Tibial nerve (tissue), 4 donors: ENCODE data around the gene KRTAP5-1. TPM values are rescaled to one million over a fixed set of nuclear protein-coding genes. Genes with fewer than 3 reads are reported as not detected.

ENCODE experiments used
- DNase-seq, 2 donors: peaks; one replicate each; pipeline ENCODE4 v3.0.0-alpha.2; 2019; ENCODE audit warnings: low spot score in 2 of 2
- H3K27ac ChIP-seq, 4 donors: fragments of 200-600 bp; sonication (generic) in 3 of 4; one replicate each; pipeline ENCODE4 v1.5.1; 2017 to 2019; ENCODE audit warnings: mild to moderate bottlenecking in 1 of 4
- H3K27me3 ChIP-seq, 2 donors: fragments of 200-600 bp; sonication (generic) in 1 of 2; one replicate each; pipeline versions ENCODE4 v1.5.1 to v1.6.0; 2017 to 2019
- H3K36me3 ChIP-seq, 3 donors: fragments of 200-600 bp; sonication (generic); one replicate each; pipeline ENCODE4 v1.5.1; 2018 to 2019
- H3K4me1 ChIP-seq, 4 donors: fragments of 200-600 bp; sonication (generic) in 3 of 4; one replicate each; pipeline ENCODE4 v1.5.1; 2017 to 2019
- H3K4me3 ChIP-seq, 4 donors: fragments of 200-600 bp; sonication (generic) in 3 of 4; one replicate each; pipeline ENCODE4 v1.5.1; 2017 to 2019; ENCODE audit warnings: mild to moderate bottlenecking in 1 of 4, moderate library complexity in 1 of 4
- H3K9me3 ChIP-seq, 4 donors: fragments of 200-600 bp; sonication (generic) in 3 of 4; one replicate each; pipeline ENCODE4 v1.5.1; 2017 to 2019
- CTCF ChIP-seq, 5 experiments: fragments of 200-600 bp in 3 of 5; fragments of 450-650 bp in 2 of 5; sonication (generic) in 3 of 5; IDR thresholded peaks; one replicate each; pipeline ENCODE4 v1.5.1; 2016 to 2019; ENCODE audit warnings: antibody characterized with exemption in 5 of 5, mild to moderate bottlenecking in 3 of 5, moderate library complexity in 2 of 5
- EP300 ChIP-seq, 2 donors: sonication (generic); formaldehyde crosslinking; IDR thresholded peaks; one replicate each; pipeline ENCODE4 v1.6.1; 2017; ENCODE audit warnings: antibody characterized with exemption in 2 of 2, mild to moderate bottlenecking in 1 of 2
- POLR2A ChIP-seq, 2 donors: fragments of 450-650 bp; IDR thresholded peaks; one replicate each; pipeline ENCODE4 v1.6.1; 2017; ENCODE audit warnings: antibody characterized with exemption in 2 of 2, mild to moderate bottlenecking in 2 of 2, moderate library complexity in 2 of 2
- WGBS, 2 donors: methylation state at CpG; one replicate each; pipeline ENCODE4 v1.1.5; 2018; 5-methylcytosine and 5-hydroxymethylcytosine counted together
- total RNA-seq, 4 donors: library from RNA; depleted of rRNA; stranded (reverse); fragments of >200 nt; gene quantifications; one replicate each; pipeline ENCODE4 v1.1.0, GENCODE V29; 2016

The KRTAP5-1 gene
- total RNA-seq, 4 donors from 2014 or later = not detected

GRCh38 chr11:1570001-1570453 is 15.1 kb downstream of the KRTAP5-1 start:
- peaks cover 0 to 21% of the 10 kb centered on the region in 2 donors for H3K27me3 ChIP-seq
- H3K27ac ChIP-seq = peak overlapping the region; percentile 80 to 99 (median 90)
- H3K36me3 ChIP-seq = peaks cover 0 to 8% (median 0%) of the 10 kb centered on the region in 3 donors
- peaks cover 0 to 89% (median 23%) of the 10 kb centered on the region in 4 donors for H3K4me1 ChIP-seq
- H3K4me3 ChIP-seq = no peak overlapping the region
- H3K9me3 ChIP-seq = no peaks in the 10 kb centered on the region
- TF ChIP-seq CTCF (IDR thresholded peaks at IDR 0.05) = no peak
- no peak for TF ChIP-seq POLR2A (IDR thresholded peaks at IDR 0.05)
- DNase-seq = no peak
- 63 to 67% methylated on average over 9 of the region's 11 CpGs for WGBS, 2 donors

GRCh38 chr11:1569251-1569780 is 15.8 kb downstream of the KRTAP5-1 start:
- WGBS, 2 donors = 59 to 65% methylated on average over 11 to 14 of the region's 14 CpGs
- peak overlapping the region in 3 of 4 donors; percentile 80 to 99 (median 93) for H3K27ac ChIP-seq
- H3K4me1 ChIP-seq = peaks cover 0 to 89% (median 25%) of the 10 kb centered on the region in 4 donors

GRCh38 chr11:1568441-1568911 is 16.6 kb downstream of the KRTAP5-1 start:
- Histone ChIP-seq H3K9me3 (no peaks in the 10 kb centered on the region), H3K4me3 (no peak overlapping the region), H3K27ac (peak overlapping the region in 2 of 4 donors; percentile 93 to 99), H3K4me1 (peaks cover 0 to 84% (median 23%) of the 10 kb centered on the region in 4 donors), H3K27me3 (peaks cover 0 to 11% of the 10 kb centered on the region in 2 donors), H3K36me3 (peaks cover 0 to 15% (median 0%) of the 10 kb centered on the region in 3 donors)
- DNase-seq = no peak
- no peak for TF ChIP-seq CTCF (IDR thresholded peaks at IDR 0.05)
- no peak for TF ChIP-seq EP300 (IDR thresholded peaks at IDR 0.05)
- no peak for TF ChIP-seq POLR2A (IDR thresholded peaks at IDR 0.05)
- WGBS, 2 donors = 43 to 61% methylated on average over 12 to 13 of the region's 13 CpGs

More at GRCh38 chr11:1569251-1569780, 15.8 kb downstream of the KRTAP5-1 start:
- H3K27me3 ChIP-seq = peaks cover 0 to 19% of the 10 kb centered on the region in 2 donors
- TF ChIP-seq EP300 (IDR thresholded peaks at IDR 0.05) = no peak
- no peak for TF ChIP-seq CTCF (IDR thresholded peaks at IDR 0.05)
- no peak for TF ChIP-seq POLR2A (IDR thresholded peaks at IDR 0.05)
- H3K36me3 ChIP-seq = peaks cover 0 to 9% (median 0%) of the 10 kb centered on the region in 3 donors
- no peak for DNase-seq
- no peak overlapping the region for H3K4me3 ChIP-seq
- no peaks in the 10 kb centered on the region for H3K9me3 ChIP-seq

- TF ChIP-seq POLR2A (IDR thresholded peaks at IDR 0.05) = no peak
- TF ChIP-seq EP300 (IDR thresholded peaks at IDR 0.05) = no peak
- no peak for TF ChIP-seq CTCF (IDR thresholded peaks at IDR 0.05)
- no peak for DNase-seq
- 68 to 69% methylated on average over 6 of the region's 7 CpGs for WGBS, 2 donors
- no peak overlapping the region for H3K4me3 ChIP-seq
- peaks cover 0 to 23% (median 0%) of the 10 kb centered on the region in 3 donors for H3K36me3 ChIP-seq
- peaks cover 0 to 3% of the 10 kb centered on the region in 2 donors for H3K27me3 ChIP-seq
- H3K9me3 ChIP-seq = no peaks in the 10 kb centered on the region
- H3K4me1 ChIP-seq = peaks cover 0 to 77% (median 18%) of the 10 kb centered on the region in 4 donors
- H3K27ac ChIP-seq = peak overlapping the region in 2 of 4 donors; percentile 50 to 99
Measured at GRCh38 chr11:1567721-1568100, 17.4 kb downstream of the KRTAP5-1 start.

GRCh38 chr11:1567052-1567720 is 17.9 kb downstream of the KRTAP5-1 start:
- no peak for DNase-seq
- H3K27me3 ChIP-seq = no peaks in the 10 kb centered on the region
- no peak overlapping the region for H3K4me3 ChIP-seq
- TF ChIP-seq POLR2A (IDR thresholded peaks at IDR 0.05) = no peak
- TF ChIP-seq CTCF (IDR thresholded peaks at IDR 0.05) = no peak
- no peak for TF ChIP-seq EP300 (IDR thresholded peaks at IDR 0.05)
- H3K36me3 ChIP-seq = peaks cover 0 to 26% (median 0%) of the 10 kb centered on the region in 3 donors
- no peaks in the 10 kb centered on the region for H3K9me3 ChIP-seq
- WGBS, 2 donors = 75 to 76% methylated on average over 9 to 13 of the region's 13 CpGs
- H3K4me1 ChIP-seq = peaks cover 0 to 72% (median 15%) of the 10 kb centered on the region in 4 donors
- H3K27ac ChIP-seq = peak overlapping the region in 2 of 4 donors; percentile 50 to 99
